DMS53 (cell line): ENCODE results near the gene BAHCC1.

Experiments
- DNase-seq: peaks from one replicate; lab custom pipeline; 2025; lab: John Stamatoyannopoulos, UW

Gene BAHCC1

DNA sequence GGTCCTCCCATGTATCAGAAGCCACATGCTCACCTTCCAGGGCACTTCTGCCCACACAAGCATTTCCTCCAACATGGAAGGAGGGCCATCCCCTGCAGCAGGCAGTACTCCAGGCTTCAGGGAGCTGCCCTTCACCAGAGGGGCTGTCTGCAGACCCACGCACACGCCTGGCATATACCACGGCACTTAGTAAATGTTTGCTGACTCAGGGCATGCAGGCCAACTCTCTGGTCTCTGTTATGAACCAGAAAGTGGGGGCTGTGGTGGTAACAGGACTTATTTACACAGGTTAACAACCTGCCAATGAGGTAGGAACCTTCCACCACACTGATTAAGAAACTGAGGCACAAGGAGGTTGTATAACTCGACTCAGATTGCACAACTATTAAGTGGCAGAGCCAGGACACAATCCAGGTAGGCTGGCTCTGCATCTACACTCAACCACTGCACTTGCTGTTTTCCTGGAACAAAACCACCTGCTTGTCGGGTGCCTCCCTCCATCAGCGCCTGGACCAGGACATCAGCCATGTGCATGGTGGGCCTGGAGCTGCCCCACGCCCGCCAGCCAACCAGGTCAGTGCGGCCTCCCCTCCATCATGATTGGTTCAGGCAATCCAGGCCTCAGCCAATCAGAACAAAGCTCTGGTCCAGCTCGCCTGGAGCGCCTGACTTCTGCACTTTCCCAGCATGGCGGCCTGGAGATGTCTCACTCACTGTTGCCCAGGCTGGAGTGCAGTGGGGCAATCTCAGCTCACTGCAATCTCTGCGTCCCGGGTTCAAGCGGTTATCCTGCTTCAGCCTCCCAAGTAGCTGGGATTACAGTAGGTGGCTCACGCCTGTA is 98.2 kb downstream of the BAHCC1 start:
- DNase-seq: no peak

GRCh38 chr17:81494626-81495377 is 99.5 kb downstream of the BAHCC1 start:
- peak; percentile 88 for DNase-seq

DNA sequence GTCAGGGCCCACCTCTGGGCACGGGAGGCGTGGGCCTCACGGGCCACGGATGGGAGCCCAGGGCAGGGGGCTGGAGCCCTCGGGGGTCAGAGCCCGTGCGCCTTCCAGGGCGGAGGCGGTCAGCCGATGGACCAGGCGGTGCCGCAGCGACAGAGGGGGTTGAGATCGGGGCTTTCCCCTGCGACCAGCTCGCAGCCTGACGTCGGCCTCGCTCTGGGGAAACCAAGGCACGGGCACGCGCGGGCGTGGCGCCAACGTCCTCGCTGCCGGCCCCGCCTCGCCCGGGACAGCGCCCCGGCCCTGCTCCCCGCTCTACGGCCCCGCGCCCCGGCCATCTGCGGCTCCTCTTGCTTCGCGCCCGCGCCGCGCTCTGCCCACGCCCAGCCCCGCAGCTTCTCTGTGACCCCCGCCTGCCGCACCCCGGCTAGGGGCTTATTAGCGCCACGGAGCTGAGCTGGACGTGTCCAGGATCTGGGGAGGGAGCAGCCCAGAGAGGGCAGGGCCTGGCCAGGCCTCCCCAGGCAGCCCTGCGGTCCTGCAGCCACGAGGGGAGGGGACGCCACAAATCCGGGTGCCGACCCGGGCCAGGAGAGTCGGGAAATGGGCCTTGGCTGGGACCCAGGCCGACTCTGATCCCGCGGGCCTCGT is 103.8 kb downstream of the BAHCC1 start:
- DNase-seq: no peak

DNA sequence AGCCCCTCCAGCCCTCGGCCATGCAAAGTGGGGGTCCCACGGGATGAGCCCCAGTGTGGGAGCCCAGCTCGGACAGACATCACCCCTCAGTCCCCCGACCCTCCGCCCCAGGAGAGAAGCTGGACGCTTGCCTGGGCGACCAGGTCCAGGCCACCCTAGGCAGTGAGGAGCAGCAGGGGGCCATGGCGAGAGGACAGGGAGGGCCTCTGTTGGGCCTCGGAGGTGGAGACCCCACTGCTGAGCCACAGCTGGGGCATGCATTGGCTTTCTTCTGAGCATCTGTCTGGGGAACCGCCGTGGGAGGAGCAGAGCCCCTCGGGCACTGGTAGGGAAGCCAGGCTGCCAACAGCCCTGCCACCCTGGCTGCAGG is 104.3 kb downstream of the BAHCC1 start:
- DNase-seq: no peak

- DNase-seq: no peak
Observed at GRCh38 chr17:81500047-81500446, 104.8 kb downstream of the BAHCC1 start.

DNA sequence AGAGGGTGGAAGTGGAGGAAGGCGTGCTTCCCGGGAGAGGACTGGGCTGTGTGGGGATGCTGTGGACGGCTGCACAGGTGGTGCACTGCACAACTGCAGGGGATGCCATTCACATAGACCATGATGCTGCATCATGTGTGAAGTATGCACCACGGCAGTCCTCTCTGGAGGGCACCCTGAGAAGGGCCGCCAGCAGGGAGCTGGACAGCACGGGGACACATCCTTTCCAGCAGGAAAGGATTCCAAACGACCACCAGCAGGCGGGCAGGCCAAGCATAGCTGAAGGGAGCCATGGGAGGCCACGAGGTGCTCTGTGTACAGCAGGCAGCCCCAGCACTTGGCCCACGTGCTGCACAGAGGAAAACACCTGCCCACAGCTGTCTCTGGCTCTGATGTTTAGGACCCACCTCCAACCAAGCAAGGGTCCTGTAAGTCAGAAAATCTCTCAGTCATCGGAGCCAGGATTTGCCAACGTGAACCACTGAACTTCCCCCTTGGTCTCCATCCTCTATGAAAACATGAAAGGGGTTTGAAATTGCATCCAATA is 107.3 kb downstream of the BAHCC1 start:
- no peak for DNase-seq

GRCh38 chr17:81503619-81504018 is 108.4 kb downstream of the BAHCC1 start:
- no peak for DNase-seq

GRCh38 chr17:81508639-81509206 is 113.5 kb downstream of the BAHCC1 start:
- DNase-seq: peak; percentile 77

- peak; percentile 78 for DNase-seq
Observed at GRCh38 chr17:81509207-81509971, 114.1 kb downstream of the BAHCC1 start.

DNA sequence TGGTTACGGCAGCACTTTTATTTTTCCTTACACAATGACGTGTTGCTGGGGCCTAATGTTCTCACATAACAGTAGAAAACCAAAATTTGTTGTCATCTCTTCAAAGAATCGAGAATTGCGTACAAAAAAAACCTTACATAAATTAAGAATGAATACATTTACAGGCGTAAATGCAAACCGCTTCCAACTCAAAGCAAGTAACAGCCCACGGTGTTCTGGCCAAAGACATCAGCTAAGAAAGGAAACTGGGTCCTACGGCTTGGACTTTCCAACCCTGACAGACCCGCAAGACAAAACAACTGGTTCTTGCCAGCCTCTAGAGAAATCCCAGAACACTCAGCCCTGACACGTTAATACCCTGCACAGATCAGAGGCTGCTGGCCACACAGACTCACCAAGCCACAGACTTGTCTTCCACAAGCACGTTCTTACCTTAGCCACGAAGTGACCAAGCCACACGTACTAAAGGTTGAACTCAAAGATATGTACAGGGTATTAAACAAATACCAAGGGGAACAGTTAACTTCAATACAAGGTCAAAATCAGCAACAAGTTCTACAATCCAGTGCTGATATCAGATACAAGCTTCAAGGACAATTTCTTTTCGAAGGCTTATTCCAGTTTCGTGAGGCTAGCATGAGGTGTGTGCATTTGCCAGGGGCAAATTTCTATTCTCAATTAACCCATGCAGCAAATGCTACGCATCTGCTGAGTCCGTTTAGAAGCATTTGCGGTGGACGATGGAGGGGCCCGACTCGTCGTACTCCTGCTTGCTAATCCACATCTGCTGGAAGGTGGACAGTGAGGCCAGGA is 114.9 kb downstream of the BAHCC1 start:
- DNase-seq: no peak

GRCh38 chr17:81510785-81511553 is 115.7 kb downstream of the BAHCC1 start:
- DNase-seq: peak; percentile 57

DNA sequence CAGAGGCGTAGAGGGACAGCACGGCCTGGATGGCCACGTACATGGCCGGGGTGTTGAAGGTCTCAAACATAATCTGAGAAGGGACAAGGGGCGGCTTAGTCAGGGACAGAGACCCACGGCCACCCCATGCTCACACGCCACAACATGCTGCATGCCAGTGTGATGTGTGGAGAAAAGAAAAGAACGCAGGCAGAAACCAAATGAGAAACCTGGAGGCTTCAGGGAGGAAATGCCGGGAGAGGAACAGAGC is 116.2 kb downstream of the BAHCC1 start:
- no peak for DNase-seq

GRCh38 chr17:81511804-81512561 is 116.7 kb downstream of the BAHCC1 start:
- DNase-seq: peak; percentile 66

DNA sequence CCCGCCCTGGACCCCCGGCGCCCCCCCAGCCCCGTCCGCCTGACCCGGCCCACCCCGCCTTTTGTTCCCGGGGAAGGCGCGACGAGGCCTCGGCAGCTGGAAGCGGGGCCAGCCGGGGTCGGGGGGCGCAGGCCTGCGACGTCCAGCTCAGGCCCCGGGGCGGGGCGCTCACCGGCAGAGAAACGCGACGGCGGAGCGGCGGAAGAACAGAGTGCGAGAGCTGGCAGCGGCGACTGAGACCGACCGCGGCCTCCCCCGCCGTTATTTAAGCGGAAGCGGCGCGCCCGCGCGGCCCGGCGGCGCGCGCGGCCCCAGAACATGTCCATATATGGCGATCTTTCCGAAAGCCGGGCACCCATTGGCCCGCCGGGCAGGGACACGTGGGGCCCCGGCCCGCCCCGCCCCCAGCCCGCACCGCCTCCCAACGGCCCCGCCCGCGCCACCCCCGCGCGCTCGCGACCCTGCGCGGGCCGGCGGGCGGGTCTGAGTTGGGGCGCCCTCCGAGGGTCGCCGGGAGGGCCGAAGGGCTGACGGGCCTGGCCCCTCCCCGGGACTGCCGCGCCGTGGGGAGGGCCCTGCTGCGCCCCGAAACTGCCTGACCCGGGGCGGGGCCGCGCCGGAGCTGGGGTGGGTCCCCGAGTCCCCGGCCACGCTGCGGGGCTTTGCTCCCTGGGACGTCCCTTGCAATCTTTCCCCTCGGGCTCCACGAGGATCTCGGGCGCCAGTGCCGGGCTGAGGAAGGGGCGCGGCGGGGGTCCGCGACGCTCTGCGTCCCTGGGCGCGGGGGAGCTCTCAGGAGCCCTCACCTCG is 117.5 kb downstream of the BAHCC1 start, which contains the start of gene ACTG1:
TSS of gene ACTG1 (minus strand) at position 238 of the 810 bp plus-strand sequence. CDS start 445 bp downstream, outside the sequence.
- DNase-seq: peak; percentile 97

DNA sequence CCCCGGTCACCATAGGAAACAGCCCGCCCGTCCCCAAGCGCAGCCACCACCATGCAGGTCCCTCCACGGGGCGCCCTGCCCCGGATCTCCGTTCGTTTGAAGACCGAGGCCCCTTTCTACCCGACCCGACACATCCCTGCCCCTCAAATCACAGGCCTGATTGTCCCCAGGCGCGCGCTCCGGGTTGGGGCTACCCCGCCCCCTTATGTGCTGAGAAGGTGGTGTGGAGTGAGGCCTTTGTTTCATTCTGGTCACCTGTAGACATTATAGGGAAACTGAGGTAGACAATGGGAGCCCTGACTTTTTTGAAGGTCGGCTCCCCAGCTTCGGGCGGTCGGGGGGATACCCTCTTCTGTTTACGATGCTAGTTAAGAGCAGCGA is 118.1 kb downstream of the BAHCC1 start:
- DNase-seq: peak; percentile 90

- DNase-seq: peak; percentile 90
Observed at GRCh38 chr17:81513753-81514488, 118.7 kb downstream of the BAHCC1 start.

DNA sequence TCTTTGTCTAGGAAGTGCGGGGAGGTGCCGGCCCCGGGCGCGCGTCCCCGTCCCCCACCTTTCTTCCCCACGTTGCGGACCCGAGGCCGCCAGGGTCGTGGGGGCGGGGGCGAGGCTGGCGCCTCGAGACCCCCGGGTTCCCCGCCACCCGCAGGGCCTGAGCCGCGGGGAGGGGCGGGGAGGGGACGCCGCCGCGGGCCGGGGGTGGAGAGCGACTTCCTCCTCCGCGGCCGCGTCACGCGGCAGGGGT is 119.2 kb downstream of the BAHCC1 start:
- DNase-seq: no peak
